RWPE2 (cell line): ENCODE results near the gene CPLX4.
A peak's percentile ranks its signal among the peaks of the same experiment; 100 is the strongest.

Experiments used
- ATAC-seq: fragments of 200-7000 bp; cut with Tn5 transposase; 3 replicates; pipeline ENCODE4 v1.9.1; 2021; ENCODE audit warnings: low read depth
- DNase-seq: peaks from one replicate; pipeline ENCODE4 v3.0.0-alpha.2; 2020; ENCODE audit warnings: low spot score
- H3K27ac ChIP-seq: fragments of 450-650 bp; 2 replicates; pipeline ENCODE4 v1.5.1; 2017; ENCODE audit warnings: mild to moderate bottlenecking; ENCODE audit not compliant: poor library complexity, severe bottlenecking
- H3K27me3 ChIP-seq: fragments of 250-450 bp; sonication (Bioruptor Pico); 2 replicates; pipeline ENCODE4 v1.5.1; 2021; ENCODE audit warnings: mild to moderate bottlenecking, moderate library complexity; ENCODE audit not compliant: insufficient read depth, poor library complexity, severe bottlenecking
- H3K36me3 ChIP-seq: fragments of 250-450 bp; sonication (Bioruptor Pico); 2 replicates; pipeline ENCODE4 v1.5.1; 2020; ENCODE audit warnings: low read depth, mild to moderate bottlenecking, moderate library complexity
- H3K4me1 ChIP-seq: fragments of 250-450 bp; sonication (Bioruptor Pico); 2 replicates; pipeline ENCODE4 v1.5.1; 2021; ENCODE audit warnings: mild to moderate bottlenecking, moderate library complexity; ENCODE audit not compliant: insufficient read depth, poor library complexity, severe bottlenecking
- H3K4me3 ChIP-seq: fragments of 250-450 bp; sonication (Bioruptor Pico); 2 replicates; pipeline ENCODE4 v1.5.1; 2021; ENCODE audit warnings: mild to moderate bottlenecking, moderate library complexity; ENCODE audit not compliant: severe bottlenecking
- H3K9me3 ChIP-seq: fragments of 250-450 bp; sonication (Bioruptor Pico); 2 replicates; pipeline ENCODE4 v1.5.1; 2021; ENCODE audit warnings: mild to moderate bottlenecking, moderate library complexity; ENCODE audit not compliant: severe bottlenecking
- CTCF ChIP-seq: fragments of 450-650 bp; IDR thresholded peaks from one replicate; pipeline ENCODE4 v1.5.1; 2017; ENCODE audit warnings: mild to moderate bottlenecking, moderate library complexity; ENCODE audit not compliant: poor library complexity, severe bottlenecking

Gene CPLX4

GRCh38 chr18:59332986-59333385 lies 14.5 kb upstream of the CPLX4 start:
- Histone ChIP-seq H3K36me3 (peaks cover 89% of the 10 kb centered on the region), H3K27me3 (no peaks in the 10 kb centered on the region), H3K4me3 (no peak overlapping the region), H3K27ac (no peak overlapping the region), H3K9me3 (no peaks in the 10 kb centered on the region), H3K4me1 (no peaks in the 10 kb centered on the region)
- TF ChIP-seq CTCF = no peak
- ATAC-seq = no peak
- DNase-seq = no peak

GRCh38 chr18:59328683-59329082 lies 10.2 kb upstream of the CPLX4 start:
- Histone ChIP-seq H3K9me3 (no peaks in the 10 kb centered on the region), H3K36me3 (peaks cover 61% of the 10 kb centered on the region), H3K27me3 (no peaks in the 10 kb centered on the region), H3K4me1 (no peaks in the 10 kb centered on the region), H3K4me3 (no peak overlapping the region), H3K27ac (no peak overlapping the region)
- no peak for TF ChIP-seq CTCF
- ATAC-seq (no peak), DNase-seq (no peak)

- no peak for TF ChIP-seq CTCF
- ATAC-seq = no peak
- no peaks in the 10 kb centered on the region for H3K4me1 ChIP-seq
Measured at GRCh38 chr18:59325965-59326364, 7.5 kb upstream of the CPLX4 start.

GRCh38 chr18:59324623-59324971 lies 6.1 kb upstream of the CPLX4 start:
- H3K9me3 ChIP-seq = no peaks in the 10 kb centered on the region
- peaks cover 20% of the 10 kb centered on the region for H3K36me3 ChIP-seq
- H3K4me3 ChIP-seq = no peak overlapping the region
- H3K27me3 ChIP-seq = no peaks in the 10 kb centered on the region
- DNase-seq (no peak), ATAC-seq (peak; percentile 29; the same call in 1 of the 3 replicates)
- no peaks in the 10 kb centered on the region for H3K4me1 ChIP-seq
- H3K27ac ChIP-seq = no peak overlapping the region
- TF ChIP-seq CTCF = no peak

More at GRCh38 chr18:59325965-59326364, 7.5 kb upstream of the CPLX4 start:
- Histone ChIP-seq H3K27me3 (no peaks in the 10 kb centered on the region), H3K9me3 (no peaks in the 10 kb centered on the region), H3K36me3 (peaks cover 33% of the 10 kb centered on the region), H3K4me3 (no peak overlapping the region), H3K27ac (no peak overlapping the region)
- no peak for DNase-seq

- DNase-seq = no peak
- no peak for TF ChIP-seq CTCF
- H3K4me3 ChIP-seq = no peak overlapping the region
- peaks cover 15% of the 10 kb centered on the region for H3K36me3 ChIP-seq
- H3K27ac ChIP-seq = no peak overlapping the region
- ATAC-seq = no peak
- H3K9me3 ChIP-seq = no peaks in the 10 kb centered on the region
- H3K4me1 ChIP-seq = no peaks in the 10 kb centered on the region
- H3K27me3 ChIP-seq = no peaks in the 10 kb centered on the region
Measured at GRCh38 chr18:59323931-59324622, 5.6 kb upstream of the CPLX4 start.
